GM23338 (cell line): ENCODE data around the gene DHRS2. TPM values are rescaled to one million over a fixed set of nuclear protein-coding genes. Genes with fewer than 3 reads are reported as not detected.

Source experiments
- ATAC-seq: fragments of 200-7000 bp; cut with Tn5 transposase; 3 replicates; pipeline ENCODE4 v1.9.1; 2020
- DNase-seq: peaks from one replicate; pipeline ENCODE4 v3.0.0-alpha.2; 2015; ENCODE audit warnings: low spot score
- H2AFZ ChIP-seq: fragments of 200-600 bp; sonication (generic); 2 replicates; pipeline ENCODE4 v1.8.0; 2016; ENCODE audit warnings: antibody characterized with exemption, mild to moderate bottlenecking, moderate library complexity
- H3F3A ChIP-seq: fragments of 200-600 bp; sonication (generic); replicated peaks from 2 replicates; pipeline ENCODE4 v1.8.0; 2017; ENCODE audit warnings: antibody characterized with exemption, mixed run types, low read depth
- H3K27ac ChIP-seq: fragments of 200-600 bp; sonication (generic); 2 replicates; pipeline ENCODE4 v1.6.1; 2016; ENCODE audit warnings: low read depth
- H3K27me3 ChIP-seq: fragments of 200-600 bp; sonication (generic); 2 replicates; pipeline ENCODE4 v1.8.0; 2016; ENCODE audit warnings: mild to moderate bottlenecking, mixed run types, moderate library complexity; ENCODE audit not compliant: insufficient read depth
- H3K36me3 ChIP-seq: fragments of 200-600 bp; sonication (generic); 2 replicates; pipeline ENCODE4 v1.8.0; 2016; ENCODE audit warnings: mild to moderate bottlenecking; ENCODE audit not compliant: insufficient read depth
- H3K4me1 ChIP-seq: fragments of 200-600 bp; sonication (generic); 2 replicates; pipeline ENCODE4 v1.8.0; 2016; ENCODE audit warnings: mild to moderate bottlenecking, moderate library complexity; ENCODE audit not compliant: insufficient read depth
- H3K4me2 ChIP-seq: fragments of 200-600 bp; sonication (generic); 2 replicates; pipeline ENCODE4 v1.7.1; 2017; ENCODE audit warnings: mixed run types
- H3K4me3 ChIP-seq: fragments of 200-600 bp; sonication (generic); 2 replicates; pipeline ENCODE4 v1.6.1; 2016; ENCODE audit warnings: mixed run types
- H3K79me2 ChIP-seq: fragments of 200-600 bp; sonication (generic); replicated peaks from 2 replicates; pipeline ENCODE4 v1.8.0; 2017; ENCODE audit warnings: mild to moderate bottlenecking; ENCODE audit not compliant: insufficient read depth
- H3K9me2 ChIP-seq: fragments of 200-600 bp; sonication (generic); 2 replicates; pipeline ENCODE4 v1.8.0; 2017; ENCODE audit not compliant: insufficient read depth
- H4K20me1 ChIP-seq: fragments of 200-600 bp; sonication (generic); replicated peaks from 2 replicates; pipeline ENCODE4 v1.8.0; 2017; ENCODE audit warnings: mild to moderate bottlenecking; ENCODE audit not compliant: insufficient read depth
- H3K27ac Mint-ChIP-seq: 2 replicates; pipeline ENCODE4 v1.8.0; 2020; ENCODE audit warnings: inconsistent platforms, mild to moderate bottlenecking, moderate library complexity, mixed read lengths
- H3K27me3 Mint-ChIP-seq: 3 replicates; pipeline ENCODE4 v1.8.0; 2022; ENCODE audit warnings: low read depth, mild to moderate bottlenecking, moderate library complexity, mixed read lengths, inconsistent platforms; ENCODE audit not compliant: insufficient read depth, poor library complexity
- H3K36me3 Mint-ChIP-seq: 3 replicates; pipeline ENCODE4 v1.8.0; 2021; ENCODE audit warnings: low read depth, mild to moderate bottlenecking, inconsistent platforms, moderate library complexity, mixed read lengths
- H3K4me1 Mint-ChIP-seq: 3 replicates; pipeline ENCODE4 v1.8.0; 2020; ENCODE audit warnings: mild to moderate bottlenecking, inconsistent platforms, mixed read lengths
- H3K4me3 Mint-ChIP-seq: 3 replicates; pipeline ENCODE4 v1.8.0; 2021; ENCODE audit warnings: moderate library complexity, mild to moderate bottlenecking, inconsistent platforms, mixed read lengths
- H3K9me3 Mint-ChIP-seq: 3 replicates; pipeline ENCODE4 v1.8.0; 2020; ENCODE audit warnings: moderate library complexity, mild to moderate bottlenecking, inconsistent platforms, mixed read lengths
- CREB1 ChIP-seq: fragments of 250-450 bp; sonication (Bioruptor Pico); IDR thresholded peaks from 2 replicates; pipeline ENCODE4 v1.5.0; 2020; ENCODE audit warnings: low read depth, mild to moderate bottlenecking, moderate library complexity
- CTCF ChIP-seq, 2 experiments: fragments of 200-600 bp in 1 of 2; sonication (generic) in 1 of 2; conservative IDR thresholded peaks; 2 replicates each; pipeline versions ENCODE4 v1.5.1 to v1.6.1; 2016 to 2017; ENCODE audit warnings: antibody characterized with exemption in 2 of 2, low read depth in 2 of 2, mild to moderate bottlenecking in 2 of 2, moderate library complexity in 1 of 2
- EZH2 ChIP-seq: fragments of 200-600 bp; sonication (generic); IDR thresholded peaks from one replicate; pipeline ENCODE4 v1.8.0; 2017; ENCODE audit warnings: antibody characterized with exemption, mild to moderate bottlenecking, low read depth; ENCODE audit not compliant: unreplicated experiment
- EZH2phosphoT487 ChIP-seq: fragments of 200-600 bp; sonication (generic); IDR thresholded peaks from one replicate; pipeline ENCODE4 v1.8.1; 2018; ENCODE audit warnings: antibody characterized with exemption; ENCODE audit not compliant: unreplicated experiment
- JUNB ChIP-seq: IDR thresholded peaks from one replicate; pipeline ENCODE4 v1.6.1; 2016; ENCODE audit warnings: antibody characterized with exemption; ENCODE audit not compliant: unreplicated experiment
- NANOG ChIP-seq: IDR thresholded peaks from 2 replicates; pipeline ENCODE4 v1.6.1; 2016; ENCODE audit warnings: antibody characterized with exemption, borderline replicate concordance
- POLR2AphosphoS5 ChIP-seq: IDR thresholded peaks from 2 replicates; pipeline ENCODE4 v1.6.1; 2016; ENCODE audit warnings: antibody characterized with exemption, low read depth
- STAT1 ChIP-seq: IDR thresholded peaks from one replicate; pipeline ENCODE4 v1.6.1; 2016; ENCODE audit warnings: antibody characterized with exemption; ENCODE audit not compliant: unreplicated experiment
- ZNF114 ChIP-seq: fragments of 250-450 bp; sonication (Bioruptor Pico); IDR thresholded peaks from 2 replicates; pipeline ENCODE4 v1.5.0; 2020; ENCODE audit warnings: mild to moderate bottlenecking, moderate library complexity
- ZNF462 ChIP-seq: fragments of 250-450 bp; sonication (Bioruptor Pico); IDR thresholded peaks from 2 replicates; pipeline ENCODE4 v1.5.0; 2020; ENCODE audit warnings: mild to moderate bottlenecking, moderate library complexity
- polyA plus RNA-seq: library from polyadenylated mRNA; unstranded; fragments of >200 nt; fragmentation: Nextera tagmentation; extraction: Ambion mirVana; gene quantifications from 2 replicates; pipeline ENCODE4 v1.2.1, GENCODE V29; 2016
- total RNA-seq: library from RNA; depleted of rRNA; stranded (reverse); fragments of >200 nt; shearing (Covaris generic); gene quantifications from 2 replicates; pipeline ENCODE4 v1.2.3, GENCODE V29; 2014
- TF ChIP-seq, protein P1 (sequence below): IDR thresholded peaks from 2 replicates; pipeline ENCODE4 v1.6.1; 2016; ENCODE audit warnings: antibody characterized with exemption

Gene DHRS2
- total and polyA plus RNA-seq, 2 experiments from 2014 or later = 0.42 to 0.48 TPM

GRCh38 chr14:23675337-23675736 lies 39.2 kb downstream of the DHRS2 start (continued):
- no peak for TF ChIP-seq CTCF (conservative IDR thresholded peaks at IDR 0.05; ENCODE audit: low read depth in 2 of 2)

DNA sequence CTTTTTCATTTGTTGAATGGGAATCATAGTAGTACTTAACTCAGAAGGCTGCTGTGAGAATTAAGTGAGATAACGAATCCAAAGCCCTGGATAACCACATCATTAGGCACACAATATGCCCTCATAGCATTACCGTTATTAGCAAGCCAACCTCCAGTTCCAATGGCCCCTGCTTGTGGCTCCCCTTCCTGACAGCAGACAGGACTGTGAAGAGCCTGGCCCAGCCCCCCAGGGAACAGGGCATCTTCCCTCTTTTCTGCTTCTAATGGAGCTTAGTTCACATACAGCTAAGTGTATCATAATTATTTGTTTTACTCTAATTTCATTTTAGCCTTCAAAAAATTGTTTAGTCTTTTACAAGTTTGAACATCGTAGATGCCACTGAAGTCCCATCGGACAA lies 39.7 kb downstream of the DHRS2 start:
- Histone ChIP-seq H3K9me2 (no peaks in the 10 kb centered on the region), H3K36me3 (no peaks in the 10 kb centered on the region), H4K20me1 (no peaks in the 10 kb centered on the region), H3K27me3 (no peaks in the 10 kb centered on the region), H2AFZ (no peak overlapping the region; the same call in 1 of the 2 replicates), H3K27ac (no peak overlapping the region), H3K4me1 (no peaks in the 10 kb centered on the region), H3K4me3 (no peak overlapping the region), H3K79me2 (no peaks in the 10 kb centered on the region), H3F3A (no peaks in the 10 kb centered on the region), H3K4me2 (no peak overlapping the region)
- H3K27ac Mint-ChIP-seq = no peak overlapping the region
- no peaks in the 10 kb centered on the region for H3K4me1 Mint-ChIP-seq
- DNase-seq (no peak), ATAC-seq (no peak)
- H3K36me3 Mint-ChIP-seq = no peaks in the 10 kb centered on the region
- H3K27me3 Mint-ChIP-seq = no peaks in the 10 kb centered on the region
- no peak overlapping the region for H3K4me3 Mint-ChIP-seq
- peaks cover 3% of the 10 kb centered on the region; the same call in 1 of the 3 replicates for H3K9me3 Mint-ChIP-seq
- no peak for TF ChIP-seq STAT1
- TF ChIP-seq EZH2 = no peak
- no peak for TF ChIP-seq CTCF (conservative IDR thresholded peaks at IDR 0.05; ENCODE audit: low read depth in 2 of 2)
- no peak for TF ChIP-seq ZNF462 (CRISPR knock-in tag)
- TF ChIP-seq JUNB = no peak
- TF ChIP-seq, protein P1, sequence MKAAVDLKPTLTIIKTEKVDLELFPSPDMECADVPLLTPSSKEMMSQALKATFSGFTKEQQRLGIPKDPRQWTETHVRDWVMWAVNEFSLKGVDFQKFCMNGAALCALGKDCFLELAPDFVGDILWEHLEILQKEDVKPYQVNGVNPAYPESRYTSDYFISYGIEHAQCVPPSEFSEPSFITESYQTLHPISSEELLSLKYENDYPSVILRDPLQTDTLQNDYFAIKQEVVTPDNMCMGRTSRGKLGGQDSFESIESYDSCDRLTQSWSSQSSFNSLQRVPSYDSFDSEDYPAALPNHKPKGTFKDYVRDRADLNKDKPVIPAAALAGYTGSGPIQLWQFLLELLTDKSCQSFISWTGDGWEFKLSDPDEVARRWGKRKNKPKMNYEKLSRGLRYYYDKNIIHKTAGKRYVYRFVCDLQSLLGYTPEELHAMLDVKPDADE = no peak
- TF ChIP-seq POLR2AphosphoS5 = no peak
- no peak for TF ChIP-seq ZNF114 (CRISPR knock-in tag)
- no peak for TF ChIP-seq EZH2phosphoT487
- no peak for TF ChIP-seq NANOG
- TF ChIP-seq CREB1 (CRISPR knock-in tag) = no peak
